GM18867 (cell line): ENCODE results near the gene FES.
"Not testable (repeated sequence)": the region's sequence is repeated elsewhere in the genome, so short reads cannot be mapped to it uniquely, and the experiment has no call there.

Source experiments
- ATAC-seq: cut with Tn5 transposase; IDR thresholded peaks from one replicate; pipeline ENCODE4 v1.9.1; 2021; ENCODE audit warnings: mild to moderate bottlenecking, moderate library complexity; ENCODE audit not compliant: unreplicated experiment

Gene FES

DNA sequence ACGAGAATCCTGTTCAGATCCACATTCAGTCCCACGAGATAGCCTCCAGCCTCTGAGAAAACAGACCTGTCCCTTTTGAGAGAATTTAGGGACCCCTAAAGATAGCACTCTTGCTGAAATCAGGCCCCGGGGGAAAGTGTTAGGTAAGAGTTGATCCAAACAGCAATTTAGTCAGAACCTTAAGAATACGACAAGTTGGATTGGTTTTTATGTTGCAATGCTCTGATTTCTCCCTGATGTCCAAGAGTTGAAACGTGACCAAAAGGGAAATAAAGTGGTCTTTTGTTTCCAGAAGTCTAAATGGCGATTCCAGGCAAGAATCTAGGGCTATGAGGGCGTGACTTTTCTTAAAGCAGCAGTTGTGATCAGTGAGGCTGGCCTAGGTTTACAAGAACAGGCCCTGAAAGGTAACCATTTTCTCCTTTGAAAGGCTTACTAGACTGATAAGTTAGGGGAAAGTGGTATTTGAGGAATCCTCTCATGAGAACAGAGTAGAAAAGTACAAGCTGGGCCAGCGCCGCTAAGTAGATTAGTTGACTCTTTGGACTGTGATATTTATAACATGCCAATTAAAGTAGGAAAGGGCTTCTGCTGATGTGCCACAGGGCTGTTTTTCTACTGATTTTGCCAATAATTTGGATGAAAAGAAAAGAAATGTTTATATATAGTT lies 23.7 kb downstream of the FES start:
- ATAC-seq = no peak

DNA sequence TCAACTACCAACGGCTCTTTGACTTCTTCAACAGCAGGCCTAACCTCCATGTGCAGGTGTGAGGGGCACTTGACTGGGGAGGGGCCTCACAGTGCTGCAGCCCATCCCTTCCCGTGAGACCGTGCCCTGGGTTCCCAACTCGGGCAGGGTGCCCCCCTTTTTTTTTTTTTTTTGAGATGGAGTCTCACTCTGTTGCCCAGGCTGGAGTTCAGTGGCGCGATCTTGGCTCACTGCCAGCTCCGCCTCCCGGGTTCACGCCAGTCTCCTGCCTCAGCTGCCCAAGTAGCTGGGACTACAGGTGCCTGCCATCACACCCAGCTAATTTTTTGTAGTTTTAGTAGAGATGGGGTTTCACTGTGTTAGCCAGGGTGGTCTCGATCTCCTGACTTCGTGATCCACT lies 25.1 kb downstream of the FES start:
- ATAC-seq = not testable (repeated sequence)

DNA sequence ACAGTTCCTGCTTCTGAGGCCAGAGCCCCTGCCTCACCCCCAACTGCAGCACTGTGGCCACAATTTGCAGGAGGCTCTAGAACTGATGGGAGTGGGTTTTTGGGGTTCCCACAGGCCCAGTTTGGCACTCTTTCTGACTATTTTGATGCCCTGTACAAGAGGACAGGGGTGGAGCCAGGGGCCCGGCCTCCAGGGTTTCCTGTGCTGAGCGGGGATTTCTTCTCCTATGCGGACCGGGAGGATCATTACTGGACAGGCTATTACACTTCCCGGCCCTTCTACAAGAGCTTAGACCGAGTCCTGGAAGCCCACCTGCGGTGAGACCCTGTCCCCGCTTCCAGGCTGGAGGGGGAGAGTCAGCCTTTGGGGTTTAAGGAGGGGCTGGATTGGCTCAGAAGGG lies 25.7 kb downstream of the FES start:
- no peak for ATAC-seq

DNA sequence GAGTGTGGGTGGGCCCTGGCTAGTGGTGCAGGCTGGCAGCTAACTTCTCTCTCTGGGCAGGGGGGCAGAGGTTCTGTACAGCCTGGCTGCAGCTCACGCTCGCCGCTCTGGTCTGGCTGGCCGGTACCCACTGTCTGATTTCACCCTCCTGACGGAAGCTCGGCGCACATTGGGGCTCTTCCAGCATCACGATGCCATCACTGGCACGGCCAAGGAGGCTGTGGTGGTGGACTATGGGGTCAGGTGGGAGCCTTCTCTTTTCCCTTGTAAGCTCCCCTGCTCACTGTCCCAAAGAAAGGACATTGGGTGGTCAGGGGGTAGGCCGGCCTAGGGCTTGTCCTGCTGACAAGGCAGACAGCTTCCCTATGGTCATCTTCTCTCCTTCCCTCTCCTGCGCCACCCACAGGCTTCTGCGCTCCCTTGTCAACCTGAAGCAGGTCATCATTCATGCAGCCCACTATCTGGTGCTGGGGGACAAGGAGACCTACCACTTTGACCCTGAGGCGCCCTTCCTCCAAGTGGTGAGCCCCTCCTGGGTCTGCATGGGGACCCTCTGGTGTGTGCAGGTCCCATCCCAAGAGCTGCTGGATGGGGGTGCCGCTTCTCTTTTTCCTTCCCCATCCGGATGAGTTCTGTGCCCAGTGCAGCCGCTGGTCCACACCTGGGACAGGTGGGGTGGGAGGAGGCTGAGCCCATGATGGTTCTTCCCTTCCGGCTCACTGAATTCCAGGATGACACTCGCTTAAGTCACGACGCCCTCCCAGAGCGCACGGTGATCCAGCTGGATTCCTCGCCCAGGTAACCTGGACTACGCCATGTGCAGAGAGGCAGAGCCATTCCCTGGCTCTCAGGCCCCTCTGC lies 26.4 kb downstream of the FES start:
- no peak for ATAC-seq

DNA sequence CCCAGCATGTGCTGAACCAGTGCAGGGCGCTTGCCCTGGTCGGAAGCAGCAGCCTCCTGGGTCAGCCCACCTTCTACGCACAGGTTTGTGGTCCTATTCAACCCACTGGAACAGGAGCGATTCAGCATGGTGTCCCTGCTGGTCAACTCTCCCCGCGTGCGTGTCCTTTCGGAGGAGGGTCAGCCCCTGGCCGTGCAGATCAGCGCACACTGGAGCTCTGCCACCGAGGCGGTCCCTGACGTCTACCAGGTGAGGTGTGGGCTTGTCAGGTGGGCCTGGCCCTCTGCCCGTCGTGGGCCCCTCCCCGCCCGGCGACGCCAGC lies 27.0 kb downstream of the FES start:
- no peak for ATAC-seq

DNA sequence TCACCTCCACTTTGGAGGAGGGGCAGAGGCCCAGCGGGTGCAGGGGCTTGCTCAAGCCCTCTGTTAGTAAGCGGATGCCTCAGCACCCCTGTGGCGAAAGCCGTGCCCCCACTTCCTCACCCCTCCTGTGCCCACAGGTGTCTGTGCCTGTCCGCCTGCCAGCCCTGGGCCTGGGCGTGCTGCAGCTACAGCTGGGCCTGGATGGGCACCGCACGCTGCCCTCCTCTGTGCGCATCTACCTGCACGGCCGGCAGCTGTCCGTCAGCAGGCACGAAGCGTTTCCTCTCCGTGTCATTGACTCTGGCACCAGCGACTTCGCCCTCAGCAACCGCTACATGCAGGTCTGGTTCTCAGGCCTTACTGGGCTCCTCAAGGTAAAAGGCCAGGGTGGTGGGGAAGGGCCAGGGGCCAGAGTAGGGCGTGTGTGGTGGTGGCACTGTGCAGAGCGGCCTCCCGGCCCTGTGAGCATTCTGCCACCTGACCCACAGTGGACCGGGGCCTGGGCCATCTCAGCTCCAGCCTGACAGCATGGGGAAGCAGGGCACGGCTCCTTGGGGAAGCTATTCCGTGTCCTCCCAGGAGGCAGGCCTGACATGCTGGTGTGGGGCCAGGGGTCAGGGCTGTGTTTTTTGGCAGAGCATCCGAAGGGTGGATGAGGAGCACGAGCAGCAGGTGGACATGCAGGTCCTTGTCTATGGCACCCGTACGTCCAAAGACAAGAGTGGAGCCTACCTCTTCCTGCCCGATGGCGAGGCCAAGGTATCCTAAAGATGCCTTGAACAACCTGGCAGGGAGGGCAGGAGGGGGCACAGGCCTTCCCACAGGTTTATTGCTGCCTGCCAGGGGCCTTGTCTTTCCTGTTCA lies 27.8 kb downstream of the FES start:
- no peak for ATAC-seq

DNA sequence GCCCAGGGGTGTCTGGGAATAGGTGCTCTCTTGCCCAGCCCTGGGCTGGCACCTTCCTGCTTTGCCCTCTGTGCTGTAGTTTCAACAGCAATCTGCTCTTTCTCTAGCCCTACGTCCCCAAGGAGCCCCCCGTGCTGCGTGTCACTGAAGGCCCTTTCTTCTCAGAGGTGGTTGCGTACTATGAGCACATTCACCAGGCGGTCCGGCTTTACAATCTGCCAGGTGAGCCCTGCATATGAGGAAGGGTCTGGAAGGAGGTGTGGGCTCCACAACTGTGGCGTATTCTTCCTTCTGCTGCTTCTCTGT lies 28.4 kb downstream of the FES start:
- ATAC-seq = no peak

- no peak for ATAC-seq
Measured at GRCh38 chr15:90913398-90913944, 29.2 kb downstream of the FES start.

- ATAC-seq = no peak
Measured at GRCh38 chr15:90914305-90915080, 30.2 kb downstream of the FES start.

DNA sequence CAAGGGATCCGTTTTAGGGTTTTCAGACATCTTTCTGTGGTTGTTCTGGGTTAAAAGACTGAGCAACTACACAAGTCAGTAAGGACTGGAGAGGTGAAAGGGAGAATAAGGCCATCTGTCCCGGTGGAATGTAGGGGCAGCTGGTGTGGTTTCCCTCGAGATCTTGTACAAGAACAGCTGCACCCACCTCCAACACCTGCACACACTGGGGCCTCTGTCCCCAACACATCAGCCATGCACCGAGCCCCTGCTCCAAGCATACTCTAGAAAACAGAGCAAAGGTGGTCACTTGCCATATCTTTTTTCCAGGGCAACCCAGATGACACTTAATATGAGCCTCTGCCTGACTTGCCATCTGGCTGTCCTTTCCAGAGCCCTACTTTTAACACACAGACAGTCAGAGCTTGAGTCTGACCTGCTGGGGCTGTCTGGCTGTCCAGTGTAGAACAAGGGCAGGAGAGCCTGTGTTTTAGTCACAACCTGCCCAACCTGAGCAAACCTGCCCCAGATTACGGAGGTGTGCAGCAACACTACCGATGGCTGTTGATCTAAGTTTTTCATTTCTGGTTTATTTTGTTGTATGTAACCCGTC lies 31.0 kb downstream of the FES start:
- no peak for ATAC-seq

GRCh38 chr15:90915808-90916440 lies 31.6 kb downstream of the FES start:
- ATAC-seq = no peak

GRCh38 chr15:90916461-90916860 lies 32.2 kb downstream of the FES start:
- ATAC-seq = no peak

GRCh38 chr15:90917569-90917968 lies 33.3 kb downstream of the FES start:
- ATAC-seq = no peak

DNA sequence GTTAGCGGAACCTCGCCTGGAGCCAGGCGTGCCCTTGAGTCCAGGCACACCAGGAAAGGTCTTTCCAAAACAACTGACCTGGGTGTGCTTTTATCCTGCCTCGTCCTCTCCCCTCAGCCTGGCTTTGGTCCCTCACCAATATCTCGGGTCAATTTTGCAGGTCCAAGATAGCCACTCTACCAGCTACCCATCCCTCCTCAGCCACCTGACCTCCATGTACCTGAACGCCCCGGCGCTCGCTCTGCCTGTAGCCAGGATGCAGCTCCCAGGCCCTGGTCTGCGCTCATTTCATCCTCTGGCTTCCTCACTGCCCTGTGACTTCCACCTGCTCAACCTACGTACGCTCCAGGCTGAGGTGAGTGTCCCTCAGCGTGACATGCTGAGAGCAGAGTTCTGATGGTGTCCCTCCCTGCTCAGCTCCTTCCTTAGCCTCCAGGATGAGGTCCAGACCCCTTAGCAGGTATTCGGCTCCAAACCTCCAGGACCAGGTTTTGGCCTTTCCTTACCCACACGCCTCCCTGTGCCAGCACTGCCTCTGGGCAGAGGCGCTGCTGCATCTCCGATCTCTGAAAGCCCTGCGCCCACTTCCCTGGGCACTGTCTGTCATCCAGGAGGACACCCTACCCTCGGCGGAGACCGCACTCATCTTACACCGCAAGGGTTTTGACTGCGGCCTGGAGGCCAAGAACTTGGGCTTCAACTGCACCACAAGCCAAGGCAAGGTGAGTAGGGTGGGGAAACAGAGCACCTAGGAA lies 33.9 kb downstream of the FES start:
- ATAC-seq = no peak

DNA sequence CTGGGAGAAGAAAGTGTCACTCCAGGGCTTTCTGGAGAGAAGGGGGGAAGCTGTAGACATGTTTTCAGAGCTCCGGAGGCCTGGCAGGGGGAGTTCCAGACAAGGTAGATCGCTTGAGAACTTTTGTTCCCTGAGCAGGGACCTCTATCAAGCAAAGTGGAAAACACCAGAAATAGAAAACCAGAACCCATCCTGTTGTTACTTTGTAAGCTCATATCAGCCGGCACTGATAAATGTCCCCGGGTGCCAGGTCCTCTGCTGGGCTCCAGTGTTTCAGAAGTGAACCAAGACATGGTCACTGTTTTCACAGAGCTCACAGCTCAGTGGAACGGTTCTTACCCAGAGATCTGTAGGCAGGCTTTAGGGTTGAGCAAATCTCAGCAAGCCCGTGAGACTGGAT lies 34.5 kb downstream of the FES start:
- ATAC-seq = no peak

DNA sequence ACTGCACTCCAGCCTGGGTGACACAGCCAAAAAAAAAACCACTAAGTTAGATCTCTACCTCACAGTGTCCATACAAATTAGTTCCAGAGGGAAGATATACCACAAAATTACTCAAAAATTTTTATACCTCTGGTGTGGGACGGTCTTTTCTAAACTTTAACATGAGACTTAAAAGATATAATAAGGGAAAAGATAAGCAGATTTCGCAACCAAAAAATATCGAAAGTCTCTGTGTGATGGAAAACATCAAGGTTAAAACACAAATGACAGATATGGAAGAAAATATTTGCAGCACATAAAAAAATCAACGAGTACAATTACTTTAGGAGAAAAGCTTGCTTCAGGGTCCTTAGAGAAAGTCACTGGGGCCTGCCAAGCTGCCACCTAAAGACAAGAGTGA lies 37.6 kb downstream of the FES start:
- no peak for ATAC-seq

DNA sequence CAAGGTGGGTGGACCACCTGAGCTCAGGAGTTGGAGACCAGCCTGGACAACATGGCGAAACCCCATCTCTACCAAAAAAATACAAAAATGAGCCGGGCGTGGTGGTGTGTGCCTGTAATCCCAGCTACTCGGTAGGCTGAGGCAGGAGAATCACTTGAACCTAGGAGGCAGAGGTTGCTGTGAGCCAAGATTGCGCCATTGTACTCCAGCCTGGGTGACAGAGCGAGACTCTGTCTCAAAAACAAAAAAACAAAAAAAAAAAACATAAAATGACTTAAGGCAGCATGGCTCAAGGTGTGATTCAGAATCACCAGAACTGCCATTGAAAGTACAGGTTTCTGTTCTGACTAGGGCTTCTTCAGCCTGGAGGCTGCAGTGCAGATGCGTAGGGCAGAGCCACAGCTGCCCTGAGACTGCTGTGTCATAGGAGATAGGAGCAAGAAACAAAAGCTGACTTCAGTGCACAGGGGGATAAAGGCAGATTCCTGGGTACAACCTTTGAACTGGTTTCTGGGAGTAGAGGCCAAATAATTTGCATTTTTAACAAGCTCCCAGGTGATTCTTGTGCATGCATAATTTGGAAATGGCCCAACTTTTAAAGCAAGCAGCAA lies 38.5 kb downstream of the FES start:
- ATAC-seq = peak; percentile 77

GRCh38 chr15:90924375-90924774 lies 40.1 kb downstream of the FES start:
- ATAC-seq = peak; percentile 56

DNA sequence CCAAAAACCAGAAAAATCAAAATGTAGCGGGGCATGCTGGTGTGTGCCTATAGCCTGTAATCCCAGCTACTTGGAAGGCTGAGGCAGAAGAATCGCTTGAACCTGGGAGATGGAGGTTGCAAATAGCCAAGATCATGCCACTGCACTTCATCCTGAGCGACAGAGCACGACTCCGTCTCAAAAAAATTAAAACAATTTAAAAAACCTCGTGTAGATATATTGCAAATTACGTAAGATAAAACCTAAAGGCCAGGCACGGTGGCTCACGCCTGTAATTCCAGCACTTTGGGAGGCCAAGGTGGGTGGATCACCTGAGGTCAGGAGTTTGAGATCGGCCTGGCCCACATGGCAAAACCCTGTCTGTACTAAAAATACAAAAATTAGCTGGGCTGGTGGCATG lies 42.5 kb downstream of the FES start:
- not testable (repeated sequence) for ATAC-seq
